Measurements from ENCODE around the gene KISS1R.

KISS1R gene

GRCh38 chr19:924553-925086 is 7.5 kb downstream of the KISS1R start:
- DNase-seq (ENCODE audit: low read depth): no peak

GRCh38 chr19:925087-925525 is 8.0 kb downstream of the KISS1R start:
- DNase-seq (ENCODE audit: low read depth): peak; percentile 55

- peak; percentile 56 for DNase-seq (ENCODE audit: low read depth)
Observed at GRCh38 chr19:925526-926322, 8.6 kb downstream of the KISS1R start, which contains the start of gene ARID3A. TSS of gene ARID3A (plus strand) at chr19:926035. CDS start at chr19:929529, 3,494 bp downstream.

- DNase-seq (ENCODE audit: low read depth): no peak
Observed at GRCh38 chr19:926323-926588, 9.1 kb downstream of the KISS1R start.

DNA sequence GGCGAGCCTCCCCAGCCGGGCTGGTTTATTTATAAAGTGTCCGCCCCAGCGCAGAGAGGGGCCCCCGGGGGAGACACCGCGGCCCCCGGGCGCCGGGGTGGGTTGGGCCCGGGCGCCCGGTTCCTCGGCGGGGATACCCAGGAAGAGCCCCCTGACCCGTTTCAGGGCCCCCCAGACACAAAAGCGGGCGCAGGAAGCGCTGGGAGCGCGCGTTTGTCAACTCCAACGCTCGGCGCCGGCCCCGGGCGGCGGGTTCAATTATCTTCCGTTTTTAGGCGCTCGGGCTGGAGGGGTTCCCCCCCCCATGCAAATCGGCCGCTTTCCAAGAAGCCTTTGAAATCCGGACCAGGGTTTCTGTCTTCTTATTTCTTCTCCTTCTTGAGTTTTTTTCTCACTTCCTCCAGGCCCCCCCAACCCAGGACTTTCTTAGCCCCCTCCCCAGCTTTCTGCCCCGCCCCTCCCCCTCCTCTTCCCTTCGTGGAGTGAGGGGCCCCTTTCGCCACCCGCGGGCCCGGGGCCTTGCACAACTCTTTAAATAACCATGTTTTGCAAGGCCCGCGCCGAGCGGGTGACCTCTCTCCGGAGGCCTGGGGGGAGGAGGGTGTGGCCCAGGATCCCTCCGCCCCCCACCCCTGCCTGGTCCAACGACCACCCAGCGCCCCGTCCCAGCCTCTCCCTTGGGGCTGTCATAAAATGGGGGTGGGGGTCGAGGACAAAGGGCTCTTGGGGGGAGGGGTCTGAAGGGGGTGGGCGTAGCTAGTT is 9.6 kb downstream of the KISS1R start:
- no peak for DNase-seq (ENCODE audit: low read depth)

GRCh38 chr19:927351-927779 is 10.2 kb downstream of the KISS1R start:
- DNase-seq (ENCODE audit: low read depth): no peak

DNA sequence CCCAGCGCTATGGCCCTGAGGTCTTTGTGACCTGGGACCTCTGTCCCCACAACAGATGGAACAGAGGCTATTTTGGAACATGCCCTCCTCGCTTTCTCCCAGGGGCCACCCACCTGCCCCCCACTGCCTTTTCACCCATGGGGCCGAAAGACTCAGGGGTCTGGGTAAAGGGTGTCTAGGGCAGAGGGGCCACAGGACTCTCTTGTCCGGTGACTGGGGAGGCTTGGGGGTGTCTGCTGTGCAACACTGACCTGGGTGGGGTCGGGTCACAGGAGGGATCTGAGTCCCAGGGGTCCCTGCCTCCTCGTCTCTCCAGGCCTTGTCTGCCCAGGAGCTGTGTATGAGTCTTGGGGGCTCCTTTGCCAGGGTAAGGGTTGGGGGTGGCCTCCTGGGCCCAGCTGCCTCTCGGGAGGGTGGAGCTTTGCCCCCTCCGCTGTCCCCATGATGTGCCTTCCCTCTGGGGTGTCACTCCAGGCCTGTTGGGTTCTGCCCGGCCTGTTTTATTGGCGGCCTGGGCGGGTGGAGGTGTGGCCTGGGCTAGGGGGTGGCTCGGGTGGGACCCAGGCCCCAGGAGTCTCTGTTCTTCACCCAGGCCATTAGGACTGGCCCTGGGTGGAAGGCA is 10.8 kb downstream of the KISS1R start:
- DNase-seq (ENCODE audit: low read depth): no peak

DNA sequence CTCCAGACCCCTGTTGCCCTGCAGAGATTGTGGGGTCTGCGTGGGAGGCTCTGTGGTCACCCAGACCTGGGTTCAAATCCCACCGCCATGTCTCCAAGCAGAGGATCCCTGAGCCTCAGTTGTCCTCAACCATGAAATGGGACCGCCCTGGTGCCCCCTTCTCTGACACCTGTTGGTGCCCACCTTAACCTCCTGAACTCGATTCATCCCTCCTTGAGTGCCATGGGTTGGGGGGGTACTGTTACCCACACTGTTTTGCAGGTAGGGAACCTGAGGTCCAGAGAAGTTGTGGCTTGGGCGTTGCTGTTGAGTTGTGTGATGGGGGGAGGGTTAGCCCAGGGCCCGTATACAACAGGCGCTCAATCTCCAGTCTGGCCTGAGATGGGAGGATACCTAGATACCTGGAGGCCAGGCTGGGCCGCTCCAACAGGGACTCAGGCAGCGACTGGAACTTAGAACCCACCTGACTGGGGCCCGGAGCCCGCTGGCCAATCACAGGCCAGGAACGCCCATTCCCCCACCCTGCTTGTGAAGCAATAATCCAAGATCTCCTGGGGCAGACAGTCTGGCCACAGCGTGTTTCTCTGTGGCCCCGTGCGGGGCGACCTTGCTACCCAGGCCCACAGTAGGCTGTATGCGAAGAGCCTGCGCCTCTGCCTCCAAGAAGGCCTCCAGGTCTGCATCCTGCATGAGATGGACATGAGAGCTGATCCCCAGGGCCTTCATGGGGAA is 11.5 kb downstream of the KISS1R start:
- DNase-seq (ENCODE audit: low read depth): no peak

GRCh38 chr19:929203-929890 is 12.2 kb downstream of the KISS1R start:
- no peak for DNase-seq (ENCODE audit: low read depth)

GRCh38 chr19:929891-930258 is 12.7 kb downstream of the KISS1R start:
- no peak for DNase-seq (ENCODE audit: low read depth)

- DNase-seq (ENCODE audit: low read depth): no peak
Observed at GRCh38 chr19:931860-932647, 14.9 kb downstream of the KISS1R start.

- DNase-seq (ENCODE audit: low read depth): no peak
Observed at GRCh38 chr19:932648-933552, 15.8 kb downstream of the KISS1R start.

DNA sequence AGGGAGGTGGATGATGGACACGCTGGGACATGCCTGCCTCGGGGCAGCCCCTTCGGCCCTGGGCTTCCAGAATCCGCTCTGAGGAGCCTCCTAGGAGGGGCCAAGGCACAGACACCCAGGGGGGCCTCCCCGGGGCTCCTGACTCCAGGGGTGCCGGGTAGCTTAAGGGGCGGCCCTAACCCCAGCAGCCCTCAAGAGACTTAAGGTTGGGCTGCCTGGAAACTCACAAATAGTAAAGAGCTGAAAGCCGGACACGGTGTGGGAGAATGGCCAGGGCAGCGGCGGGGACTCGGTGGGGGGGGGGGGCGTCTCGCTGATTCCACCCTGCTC is 16.4 kb downstream of the KISS1R start:
- DNase-seq (ENCODE audit: low read depth): no peak

GRCh38 chr19:934197-934840 is 17.2 kb downstream of the KISS1R start:
- no peak for DNase-seq (ENCODE audit: low read depth)

DNA sequence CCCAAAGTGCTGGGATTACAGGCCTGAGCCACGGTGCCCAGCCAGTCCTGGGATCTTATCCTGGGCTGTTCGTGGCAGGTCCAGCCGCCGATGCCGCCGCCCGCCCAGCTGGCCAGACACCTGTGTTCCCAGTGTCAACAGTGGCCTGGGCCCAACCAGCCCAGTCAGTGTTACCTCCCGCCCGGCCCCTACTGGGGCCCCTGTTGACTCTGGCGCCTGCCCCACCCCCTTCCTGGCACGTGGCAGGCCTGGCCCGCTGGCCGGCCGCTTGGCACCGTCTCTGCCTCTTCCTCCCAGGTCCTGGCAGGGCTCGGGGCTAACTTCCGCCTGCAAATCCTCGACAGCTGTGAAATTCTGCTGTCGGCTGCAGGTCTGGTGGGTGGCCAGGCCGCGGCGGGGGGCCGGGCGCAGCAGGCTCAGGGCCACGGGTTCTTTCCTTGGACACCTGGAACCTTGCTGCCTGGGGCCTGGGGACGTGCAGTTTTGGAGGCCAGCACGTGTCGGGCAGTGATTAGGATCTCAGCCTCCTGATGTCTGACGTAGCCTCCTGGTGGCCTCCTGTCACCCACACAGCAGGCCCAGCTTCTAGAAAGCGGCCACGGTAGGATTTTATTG is 17.8 kb downstream of the KISS1R start:
- no peak for DNase-seq (ENCODE audit: low read depth)

- DNase-seq (ENCODE audit: low read depth): no peak
Observed at GRCh38 chr19:936175-936546, 19.0 kb downstream of the KISS1R start.

DNA sequence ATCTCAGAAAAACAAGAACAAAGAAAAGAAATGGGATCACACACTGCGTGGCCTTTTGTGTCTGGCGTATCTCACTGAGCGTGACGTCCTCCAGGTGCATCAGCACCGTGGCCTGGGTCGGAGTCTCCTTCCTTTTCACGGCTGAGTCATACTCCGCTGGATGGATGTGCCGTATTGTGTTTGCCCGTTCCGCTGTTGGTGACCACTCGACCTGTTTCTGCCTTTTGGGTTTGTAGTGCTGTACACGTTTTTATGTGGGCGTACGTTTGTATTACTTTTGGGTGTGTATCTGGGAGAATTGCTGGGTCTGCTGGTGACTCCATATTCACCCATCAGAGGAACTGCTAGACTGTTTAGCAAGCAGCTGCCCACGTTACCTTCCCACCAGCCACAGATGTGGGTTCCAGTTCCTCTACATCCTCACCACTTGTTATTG is 20.1 kb downstream of the KISS1R start:
- no peak for DNase-seq (ENCODE audit: low read depth)

DNA sequence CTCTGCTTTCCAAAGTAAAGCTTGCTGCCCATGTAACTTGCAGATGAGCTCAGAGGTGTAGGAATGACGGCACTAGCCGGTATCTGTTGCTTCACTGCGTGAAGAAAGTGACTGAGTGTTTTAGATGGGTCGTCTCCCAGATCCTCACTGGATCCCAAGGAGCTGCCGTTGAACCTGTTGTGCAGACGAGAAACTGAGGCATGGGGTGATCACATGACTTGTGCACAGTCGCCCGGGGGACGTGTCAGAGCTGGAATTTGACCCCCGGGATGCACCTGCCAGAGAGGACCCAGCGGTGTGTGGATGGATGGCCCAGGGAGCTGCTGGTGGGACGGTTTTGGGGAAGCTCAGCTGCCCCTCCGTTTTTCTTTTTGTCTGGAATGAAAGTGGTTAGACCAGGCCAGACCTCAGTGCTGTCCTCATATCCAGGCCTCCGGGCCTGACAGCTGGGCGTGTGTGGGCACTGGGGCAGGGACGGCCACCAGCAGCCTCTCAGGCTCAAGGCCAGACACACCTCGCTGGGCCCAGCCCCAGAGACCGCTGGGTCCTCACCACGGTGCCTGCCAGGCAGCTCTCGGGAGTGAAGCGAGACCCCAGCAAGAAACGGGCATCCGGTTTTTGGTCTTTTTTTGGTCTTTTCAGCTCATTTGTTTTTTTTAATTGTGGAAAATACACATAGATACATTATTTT is 21.2 kb downstream of the KISS1R start:
- no peak for DNase-seq (ENCODE audit: low read depth)

Measured in T-helper 22 cell (primary cell).